ENCODE data around the gene NSMCE3. TPM values are rescaled to one million over a fixed set of nuclear protein-coding genes. Genes with fewer than 3 reads are reported as not detected.

Gene NSMCE3
- 6.3 TPM for total RNA-seq
- polyA plus RNA-seq (ENCODE audit: insufficient read depth, low read depth, low replicate concordance) = 6.5 TPM
- long read RNA-seq, donor 1, full-length matches to known transcripts = 27 of 27 reads
- long read RNA-seq, donor 1, partial matches to known transcripts = 0 of 27 reads
- long read RNA-seq, donor 1, other reads (novel, unspliced or antisense) = 0 of 27 reads
- long read RNA-seq, donor 2, full-length matches to known transcripts = 19 of 19 reads
- long read RNA-seq, donor 2, partial matches to known transcripts = 0 of 19 reads
- long read RNA-seq, donor 2, other reads (novel, unspliced or antisense) = 0 of 19 reads
- long read RNA-seq, donor 3, full-length matches to known transcripts = 23 of 23 reads
- long read RNA-seq, donor 3, partial matches to known transcripts = 0 of 23 reads
- long read RNA-seq, donor 3, other reads (novel, unspliced or antisense) = 0 of 23 reads
- long read RNA-seq, donor 4, full-length matches to known transcripts = 14 of 14 reads
- long read RNA-seq, donor 4, partial matches to known transcripts = 0 of 14 reads
- long read RNA-seq, donor 4, other reads (novel, unspliced or antisense) = 0 of 14 reads
- long read RNA-seq, donor 5, full-length matches to known transcripts = 1 of 1 reads
- long read RNA-seq, donor 5, partial matches to known transcripts = 0 of 1 reads
- long read RNA-seq, donor 5, other reads (novel, unspliced or antisense) = 0 of 1 reads
- long read RNA-seq, donor 6, full-length matches to known transcripts = 8 of 8 reads
- long read RNA-seq, donor 6, partial matches to known transcripts = 0 of 8 reads
- long read RNA-seq, donor 6, other reads (novel, unspliced or antisense) = 0 of 8 reads
- long read RNA-seq, donor 7, full-length matches to known transcripts = 10 of 10 reads
- long read RNA-seq, donor 7, partial matches to known transcripts = 0 of 10 reads
- long read RNA-seq, donor 7, other reads (novel, unspliced or antisense) = 0 of 10 reads
- long read RNA-seq, donor 8, full-length matches to known transcripts = 19 of 19 reads
- long read RNA-seq, donor 8, partial matches to known transcripts = 0 of 19 reads
- long read RNA-seq, donor 8, other reads (novel, unspliced or antisense) = 0 of 19 reads
- long read RNA-seq, donor 9, full-length matches to known transcripts = 13 of 13 reads
- long read RNA-seq, donor 9, partial matches to known transcripts = 0 of 13 reads
- long read RNA-seq, donor 9, other reads (novel, unspliced or antisense) = 0 of 13 reads
- long read RNA-seq, donor 10, full-length matches to known transcripts = 28 of 28 reads
- long read RNA-seq, donor 10, partial matches to known transcripts = 0 of 28 reads
- long read RNA-seq, donor 10, other reads (novel, unspliced or antisense) = 0 of 28 reads

GRCh38 chr15:29269485-29270168 is at the start of gene NSMCE3:
Gene NSMCE3, minus strand, starts transcription at chr15:29269822. Its CDS starts 117 bp downstream, at chr15:29269705.
- no peak for TF ChIP-seq CTCF (IDR thresholded peaks at IDR 0.05; ENCODE audit: borderline replicate concordance, extremely low read depth, insufficient read depth)
- intact Hi-C loops (cut with DNase I) = no loop called here
- no peak for FAIRE-seq
- Histone ChIP-seq H3K4me3 (ENCODE audit: low read length in 3 of 3) (peak within 1 kb of the TSS; percentile 87 to 98 (median 89)), H3K9me3 (ENCODE audit: control insufficient read depth in 2 of 3, insufficient read depth in 1 of 3, low read length in 3 of 3) (no peaks in the 10 kb centered on the region), H3K27ac (ENCODE audit: low read depth in 2 of 2, low read length in 2 of 2) (peak within 1 kb of the TSS; percentile 84 to 91), H3K36me3 (ENCODE audit: control insufficient read depth in 2 of 3, insufficient read depth in 3 of 3, low read length in 3 of 3) (no peaks in the 10 kb centered on the region), H3K9ac (ENCODE audit: low read length in 3 of 3) (peak within 1 kb of the TSS; percentile 56 to 92 (median 74)), H3K27me3 (ENCODE audit: control insufficient read depth, insufficient read depth, low read length) (no peaks in the 10 kb centered on the region), H3K4me1 (ENCODE audit: control insufficient read depth in 2 of 3, insufficient read depth in 2 of 3, low read depth in 1 of 3, low read length in 3 of 3) (peaks cover 0 to 9% (median 3%) of the 10 kb centered on the region in 3 donors)
- DNase-seq = peak; percentile 92 to 96 (median 95)

GRCh38 chr15:29316422-29316821 is 46.8 kb upstream of the NSMCE3 start:
- Histone ChIP-seq H3K36me3 (ENCODE audit: control insufficient read depth in 2 of 3, insufficient read depth in 3 of 3, low read length in 3 of 3) (no peaks in the 10 kb centered on the region), H3K4me3 (ENCODE audit: low read length in 3 of 3) (no peak overlapping the region), H3K27ac (ENCODE audit: low read depth in 2 of 2, low read length in 2 of 2) (no peak overlapping the region), H3K27me3 (ENCODE audit: control insufficient read depth, insufficient read depth, low read length) (no peaks in the 10 kb centered on the region), H3K9me3 (ENCODE audit: control insufficient read depth in 2 of 3, insufficient read depth in 1 of 3, low read length in 3 of 3) (no peaks in the 10 kb centered on the region), H3K9ac (ENCODE audit: low read length in 3 of 3) (no peak overlapping the region), H3K4me1 (ENCODE audit: control insufficient read depth in 2 of 3, insufficient read depth in 2 of 3, low read depth in 1 of 3, low read length in 3 of 3) (no peaks in the 10 kb centered on the region)
- DNase-seq (no peak), FAIRE-seq (no peak)
- intact Hi-C loops (cut with DNase I) = no loop called here
- TF ChIP-seq CTCF (IDR thresholded peaks at IDR 0.05; ENCODE audit: borderline replicate concordance, extremely low read depth, insufficient read depth) = no peak

GRCh38 chr15:29312387-29312786 is 42.8 kb upstream of the NSMCE3 start:
- Histone ChIP-seq H3K9me3 (ENCODE audit: control insufficient read depth in 2 of 3, insufficient read depth in 1 of 3, low read length in 3 of 3) (no peaks in the 10 kb centered on the region), H3K27me3 (ENCODE audit: control insufficient read depth, insufficient read depth, low read length) (no peaks in the 10 kb centered on the region), H3K4me1 (ENCODE audit: control insufficient read depth in 2 of 3, insufficient read depth in 2 of 3, low read depth in 1 of 3, low read length in 3 of 3) (no peaks in the 10 kb centered on the region), H3K27ac (ENCODE audit: low read depth in 2 of 2, low read length in 2 of 2) (no peak overlapping the region), H3K4me3 (ENCODE audit: low read length in 3 of 3) (no peak overlapping the region), H3K9ac (ENCODE audit: low read length in 3 of 3) (no peak overlapping the region), H3K36me3 (ENCODE audit: control insufficient read depth in 2 of 3, insufficient read depth in 3 of 3, low read length in 3 of 3) (no peaks in the 10 kb centered on the region)
- no peak for TF ChIP-seq CTCF (IDR thresholded peaks at IDR 0.05; ENCODE audit: borderline replicate concordance, extremely low read depth, insufficient read depth)
- FAIRE-seq (no peak), DNase-seq (peak in 2 of 5 donors; percentile 7 to 12)
- intact Hi-C loops (cut with DNase I) = no loop called here

Measured in kidney (tissue), 22 donors.